ENCODE measurements around the gene CCDC89. TPM values are rescaled to one million over a fixed set of nuclear protein-coding genes. Genes with fewer than 3 reads are reported as not detected.

The CCDC89 gene
- 0.26 TPM in 1 of 2 replicates, not detected in the other for total RNA-seq (2014; rRNA removed; shearing (Covaris generic))

GRCh38 chr11:85685820-85686459 lies at the start of gene CCDC89:
TSS of gene CCDC89 (minus strand) at chr11:85686195. CDS start at chr11:85686130, 65 bp downstream.
- no peak for DNase-seq (ENCODE audit: low read depth in 1 of 2, low spot score in 2 of 2)
- H3K27me3 ChIP-seq (replicated peaks) = no peaks in the 10 kb centered on the region

DNA sequence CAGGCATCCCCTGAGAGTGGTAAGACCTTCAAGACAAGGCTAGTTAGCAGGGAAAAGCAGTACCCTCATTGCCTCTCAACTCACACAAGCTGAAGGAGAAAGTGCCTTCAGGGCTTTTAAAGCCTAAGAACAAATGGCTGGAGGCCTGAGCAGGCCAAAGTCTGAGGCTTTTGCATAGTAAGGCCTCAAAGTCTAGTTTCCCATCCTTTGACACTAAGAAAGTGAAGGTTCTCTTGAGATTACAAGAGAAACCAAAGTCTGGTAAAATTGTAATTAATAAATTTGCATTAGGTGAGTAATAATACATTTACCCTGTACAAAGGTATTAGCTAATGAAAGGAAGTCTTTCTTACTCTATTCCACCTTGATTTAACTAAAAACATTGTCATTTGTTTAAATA lies 47.0 kb upstream of the CCDC89 start:
- no peak for DNase-seq (ENCODE audit: low read depth in 1 of 2, low spot score in 2 of 2)

More at GRCh38 chr11:85685820-85686459, at the start of gene CCDC89:
- Histone ChIP-seq H3K4me1 (replicated peaks) (no peaks in the 10 kb centered on the region), H3K27ac (no peak within 1 kb of the TSS), H3K9me3 (replicated peaks) (no peaks in the 10 kb centered on the region), H3K36me3 (no peaks in the 10 kb centered on the region), H3K4me3 (no peak within 1 kb of the TSS)

DNA sequence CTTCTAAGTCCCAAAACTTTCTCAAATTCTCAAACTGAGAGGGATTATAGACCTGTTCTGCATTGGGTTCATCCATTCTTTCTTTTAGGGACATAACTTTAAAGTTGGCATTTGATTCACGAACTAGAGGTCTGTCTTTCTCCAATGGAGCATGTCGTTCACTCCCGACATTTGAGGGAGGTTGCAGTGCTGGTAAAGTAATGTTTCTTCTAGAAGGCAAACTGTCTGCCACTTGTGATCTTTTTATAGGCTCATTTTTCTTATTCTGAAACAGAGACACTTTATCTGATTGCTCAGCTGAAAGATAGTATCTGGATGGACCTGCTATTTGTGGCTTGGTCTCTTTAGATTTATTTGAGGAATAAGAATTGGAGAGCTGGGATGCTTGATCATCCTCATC lies 40.4 kb upstream of the CCDC89 start:
- Histone ChIP-seq H3K9me3 (replicated peaks) (no peaks in the 10 kb centered on the region), H3K27me3 (replicated peaks) (no peaks in the 10 kb centered on the region), H3K4me1 (replicated peaks) (peaks cover 15% of the 10 kb centered on the region), H3K4me3 (no peak overlapping the region), H3K36me3 (no peaks in the 10 kb centered on the region), H3K27ac (no peak overlapping the region)
- DNase-seq (ENCODE audit: low read depth in 1 of 2, low spot score in 2 of 2) = no peak

More for the DNA sequence above, 47.0 kb upstream of the CCDC89 start:
- no peaks in the 10 kb centered on the region for H3K36me3 ChIP-seq
- no peaks in the 10 kb centered on the region for H3K27me3 ChIP-seq (replicated peaks)
- H3K4me3 ChIP-seq = no peak overlapping the region
- no peaks in the 10 kb centered on the region for H3K9me3 ChIP-seq (replicated peaks)
- H3K4me1 ChIP-seq (replicated peaks) = no peaks in the 10 kb centered on the region
- H3K27ac ChIP-seq = no peak overlapping the region

- Histone ChIP-seq H3K27ac (peak overlapping the region; percentile 42), H3K4me1 (replicated peaks) (peaks cover 15% of the 10 kb centered on the region), H3K4me3 (no peak overlapping the region), H3K9me3 (replicated peaks) (no peaks in the 10 kb centered on the region), H3K36me3 (no peaks in the 10 kb centered on the region), H3K27me3 (replicated peaks) (no peaks in the 10 kb centered on the region)
- DNase-seq (ENCODE audit: low read depth in 1 of 2, low spot score in 2 of 2) = peak in 1 of 2 experiments; percentile 56
These were observed 39.7 kb upstream of the CCDC89 start for GRCh38 chr11:85725510-85726258.

DNA sequence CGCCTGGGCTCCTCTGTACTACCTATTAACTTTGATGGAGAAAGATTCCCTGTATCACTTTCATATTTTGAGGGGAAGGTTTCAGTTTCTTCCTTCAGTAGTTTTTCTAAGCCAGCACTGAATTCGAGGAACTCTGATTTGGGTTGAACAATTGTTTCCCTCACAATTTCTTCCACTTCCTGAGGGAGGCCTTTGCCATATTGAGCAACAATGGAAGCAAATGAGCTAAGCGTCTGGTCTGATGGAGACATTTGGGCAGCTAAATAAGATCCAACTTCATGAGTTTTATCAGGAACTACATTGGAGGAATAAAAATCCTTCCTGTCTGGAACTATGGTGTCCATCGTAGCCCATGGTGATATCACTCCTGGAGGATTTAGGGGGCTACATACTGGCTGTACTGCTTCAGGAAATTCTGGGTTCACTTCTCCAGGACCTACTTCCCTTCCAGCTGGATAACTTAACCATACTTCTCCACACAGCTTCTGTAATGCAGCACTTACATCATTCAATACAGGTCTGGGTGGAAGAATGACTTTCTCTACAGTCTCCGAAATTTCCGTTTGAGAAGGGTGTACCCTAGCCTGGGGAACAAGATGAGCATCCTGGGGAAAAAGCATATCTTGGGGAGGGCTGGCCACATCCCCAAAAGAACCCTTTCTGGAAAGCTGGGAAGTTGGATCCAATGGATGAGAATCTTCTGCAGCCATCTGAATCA lies 38.9 kb upstream of the CCDC89 start:
- Histone ChIP-seq H3K36me3 (no peaks in the 10 kb centered on the region), H3K4me3 (no peak overlapping the region), H3K27me3 (replicated peaks) (no peaks in the 10 kb centered on the region), H3K4me1 (replicated peaks) (peaks cover 15% of the 10 kb centered on the region), H3K9me3 (replicated peaks) (no peaks in the 10 kb centered on the region), H3K27ac (no peak overlapping the region)
- no peak for DNase-seq (ENCODE audit: low read depth in 1 of 2, low spot score in 2 of 2)

GRCh38 chr11:85723088-85723487 lies 37.1 kb upstream of the CCDC89 start:
- Histone ChIP-seq H3K4me1 (replicated peaks) (peaks cover 27% of the 10 kb centered on the region), H3K4me3 (no peak overlapping the region), H3K36me3 (no peaks in the 10 kb centered on the region), H3K27me3 (replicated peaks) (no peaks in the 10 kb centered on the region), H3K9me3 (replicated peaks) (no peaks in the 10 kb centered on the region), H3K27ac (no peak overlapping the region)
- no peak for DNase-seq (ENCODE audit: low read depth in 1 of 2, low spot score in 2 of 2)

- peaks cover 26% of the 10 kb centered on the region for H3K4me1 ChIP-seq (replicated peaks)
- H3K27me3 ChIP-seq (replicated peaks) = no peaks in the 10 kb centered on the region
- no peak overlapping the region for H3K4me3 ChIP-seq
- no peak for DNase-seq (ENCODE audit: low read depth in 1 of 2, low spot score in 2 of 2)
- no peak overlapping the region for H3K27ac ChIP-seq
- no peaks in the 10 kb centered on the region for H3K36me3 ChIP-seq
- H3K9me3 ChIP-seq (replicated peaks) = no peaks in the 10 kb centered on the region
These were observed 35.2 kb upstream of the CCDC89 start for GRCh38 chr11:85721191-85721590.

GRCh38 chr11:85718991-85719807 lies 33.2 kb upstream of the CCDC89 start:
- H3K4me3 ChIP-seq = peak overlapping the region; percentile 14
- H3K36me3 ChIP-seq = no peaks in the 10 kb centered on the region
- H3K27ac ChIP-seq = peak overlapping the region; percentile 49; the same call in 1 of the 2 replicates
- peaks cover 13% of the 10 kb centered on the region; the same call in 1 of the 2 replicates for H3K4me1 ChIP-seq (replicated peaks)
- peak; percentile 68 to 76 for DNase-seq (ENCODE audit: low read depth in 1 of 2, low spot score in 2 of 2)
- H3K27me3 ChIP-seq (replicated peaks) = no peaks in the 10 kb centered on the region
- H3K9me3 ChIP-seq (replicated peaks) = no peaks in the 10 kb centered on the region

DNA sequence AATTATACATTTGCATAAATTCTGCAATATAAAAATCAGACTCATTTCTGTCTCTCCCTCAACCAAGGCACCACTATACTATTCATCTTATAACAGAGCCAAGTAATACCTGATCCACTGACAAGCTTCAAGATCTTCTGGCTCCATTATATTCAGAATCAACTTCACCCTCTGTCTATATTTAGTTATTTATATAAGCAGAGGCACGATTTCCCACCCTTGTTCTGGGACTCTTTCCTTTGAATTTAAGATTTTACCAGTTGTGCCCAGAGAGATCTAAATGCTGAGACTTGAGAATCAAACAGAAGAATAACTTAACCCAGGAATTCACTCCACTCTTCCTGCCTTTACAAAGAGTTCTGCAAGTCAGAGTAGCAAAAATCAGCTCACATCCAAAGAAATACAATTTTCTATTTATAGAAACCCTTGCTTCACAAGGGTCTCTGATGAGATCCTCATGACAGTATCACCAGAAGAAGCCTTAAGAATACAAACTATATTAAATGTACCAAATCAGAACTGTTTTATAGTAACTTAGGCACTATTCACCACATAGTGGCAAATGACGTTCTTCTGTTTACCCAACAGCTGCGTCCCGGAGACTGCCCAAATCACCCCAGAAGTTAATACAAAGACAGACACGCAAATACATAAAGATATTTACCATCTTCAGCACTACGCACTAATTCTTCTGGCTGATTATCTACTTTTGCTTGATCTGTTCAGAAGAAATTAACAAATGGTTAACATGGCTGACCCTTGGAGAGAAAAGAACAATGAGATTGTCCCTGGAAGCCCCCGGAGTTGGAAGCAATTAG lies 32.3 kb upstream of the CCDC89 start:
- Histone ChIP-seq H3K27me3 (replicated peaks) (no peaks in the 10 kb centered on the region), H3K4me1 (replicated peaks) (peaks cover 13% of the 10 kb centered on the region; the same call in 1 of the 2 replicates), H3K9me3 (replicated peaks) (no peaks in the 10 kb centered on the region), H3K4me3 (peak overlapping the region; percentile 14), H3K36me3 (no peaks in the 10 kb centered on the region), H3K27ac (peak overlapping the region; percentile 49; the same call in 1 of the 2 replicates)
- DNase-seq (ENCODE audit: low read depth in 1 of 2, low spot score in 2 of 2) = no peak

DNA sequence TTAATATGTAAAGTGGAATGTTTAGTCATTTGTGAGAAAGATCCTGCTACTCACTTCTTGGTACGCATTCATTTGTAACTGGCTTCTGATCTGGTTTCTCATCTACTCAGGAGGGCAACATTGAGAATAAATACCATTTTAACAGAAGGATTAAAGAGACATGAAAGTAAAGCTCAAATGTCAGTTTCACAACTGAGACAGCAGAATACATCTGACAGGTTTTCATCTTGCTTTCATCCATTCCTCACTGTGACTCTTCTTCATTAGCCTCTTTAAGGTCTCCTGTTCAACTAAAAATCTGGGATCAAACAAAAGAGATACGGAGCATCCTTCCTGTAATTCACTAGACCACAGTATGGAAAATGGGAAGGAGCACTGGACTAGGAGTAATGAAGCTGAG lies 31.4 kb upstream of the CCDC89 start:
- no peaks in the 10 kb centered on the region for H3K27me3 ChIP-seq (replicated peaks)
- H3K9me3 ChIP-seq (replicated peaks) = no peaks in the 10 kb centered on the region
- no peak overlapping the region for H3K4me3 ChIP-seq
- H3K4me1 ChIP-seq (replicated peaks) = peaks cover 13% of the 10 kb centered on the region; the same call in 1 of the 2 replicates
- DNase-seq (ENCODE audit: low read depth in 1 of 2, low spot score in 2 of 2) = no peak
- H3K36me3 ChIP-seq = no peaks in the 10 kb centered on the region
- H3K27ac ChIP-seq = no peak overlapping the region

DNA sequence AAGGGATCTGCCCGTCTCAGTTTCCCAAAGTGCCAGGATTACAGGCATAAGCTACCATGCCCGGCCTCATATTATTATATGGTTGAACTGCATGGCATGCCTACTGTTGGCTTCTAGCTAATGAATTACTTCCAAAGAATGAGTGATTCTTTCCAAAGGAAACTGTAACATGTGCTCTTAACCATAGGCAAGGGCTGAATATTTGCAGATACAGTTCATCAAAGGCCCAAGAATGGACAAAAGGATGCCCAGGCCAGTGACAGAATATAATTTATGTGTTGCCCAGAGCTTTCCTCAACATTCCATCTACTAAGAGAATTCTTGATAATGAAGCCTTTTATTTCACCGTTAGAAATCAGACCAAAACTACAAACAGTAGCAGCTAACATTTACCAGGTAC lies 27.0 kb upstream of the CCDC89 start:
- no peak overlapping the region for H3K27ac ChIP-seq
- DNase-seq (ENCODE audit: low read depth in 1 of 2, low spot score in 2 of 2) = no peak

DNA sequence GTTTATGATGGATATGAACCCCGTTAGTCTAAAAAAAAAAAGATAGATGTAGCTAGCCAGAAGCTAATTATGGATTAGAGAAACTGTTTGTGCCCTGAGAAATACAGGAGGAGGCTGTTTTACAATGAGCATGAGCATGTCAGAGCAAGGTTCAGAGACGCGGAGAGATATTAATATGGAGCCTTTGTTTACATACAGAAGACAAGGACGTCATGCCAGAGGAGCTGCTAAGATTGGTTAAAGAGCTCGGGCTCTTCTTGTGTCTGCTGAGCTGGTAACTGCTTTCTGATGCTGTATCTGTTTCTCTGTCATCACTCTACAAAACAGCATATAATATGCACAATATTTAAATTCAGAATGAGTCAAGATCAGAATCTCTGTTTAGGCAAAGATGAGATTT lies 24.9 kb upstream of the CCDC89 start:
- Histone ChIP-seq H3K27ac (no peak overlapping the region), H3K27me3 (replicated peaks) (no peaks in the 10 kb centered on the region), H3K36me3 (no peaks in the 10 kb centered on the region), H3K4me1 (replicated peaks) (no peaks in the 10 kb centered on the region), H3K4me3 (no peak overlapping the region), H3K9me3 (replicated peaks) (no peaks in the 10 kb centered on the region)
- DNase-seq (ENCODE audit: low read depth in 1 of 2, low spot score in 2 of 2) = no peak

More for the DNA sequence above, 27.0 kb upstream of the CCDC89 start:
- no peak overlapping the region for H3K4me3 ChIP-seq
- no peaks in the 10 kb centered on the region for H3K36me3 ChIP-seq
- no peaks in the 10 kb centered on the region for H3K27me3 ChIP-seq (replicated peaks)
- H3K4me1 ChIP-seq (replicated peaks) = no peaks in the 10 kb centered on the region; the same call in 1 of the 2 replicates
- no peaks in the 10 kb centered on the region for H3K9me3 ChIP-seq (replicated peaks)
